NK-92 (cell line): ENCODE data around the gene MTPN.
A peak's percentile ranks its signal among the peaks of the same experiment; 100 is the strongest.

Source experiments
- DNase-seq: peaks from one replicate; lab custom pipeline; 2025; ENCODE audit not compliant: unreplicated experiment; lab: John Stamatoyannopoulos, UW

MTPN gene, protein sequence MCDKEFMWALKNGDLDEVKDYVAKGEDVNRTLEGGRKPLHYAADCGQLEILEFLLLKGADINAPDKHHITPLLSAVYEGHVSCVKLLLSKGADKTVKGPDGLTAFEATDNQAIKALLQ

DNA sequence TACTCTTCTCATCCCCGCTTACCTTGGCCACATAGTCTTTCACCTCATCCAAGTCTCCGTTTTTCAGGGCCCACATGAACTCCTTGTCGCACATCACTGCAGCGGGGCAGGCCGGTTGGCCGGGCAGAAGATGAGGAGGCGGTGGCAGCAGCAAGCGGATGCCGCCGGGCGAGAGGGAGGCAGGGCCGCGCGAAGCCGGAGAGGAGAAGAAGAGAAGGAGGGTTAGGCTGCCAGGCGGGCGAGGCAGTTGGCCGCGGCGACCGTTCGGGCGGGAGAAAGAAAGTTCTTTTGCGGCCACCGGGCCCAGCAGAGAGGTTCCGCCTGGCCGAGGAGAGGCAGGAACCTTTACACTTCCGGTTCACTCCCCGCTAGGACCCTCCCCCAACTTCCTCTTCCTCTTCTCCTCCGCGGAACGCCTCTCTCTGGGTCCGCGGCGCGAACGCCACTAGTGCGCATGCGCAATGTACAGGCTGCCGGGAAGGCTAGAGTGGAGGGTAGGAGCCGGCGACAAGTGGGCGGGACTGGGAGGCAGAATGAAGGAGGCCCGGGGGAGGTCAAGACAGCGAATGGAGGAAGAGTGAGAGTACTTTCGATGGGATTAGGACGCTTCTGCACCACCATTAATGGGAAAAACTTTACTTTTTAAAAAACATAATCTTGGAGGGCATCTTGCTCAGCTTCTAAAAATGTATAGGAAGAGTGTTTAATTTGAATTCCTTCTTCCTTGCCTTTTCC, at the start of gene MTPN:
Gene MTPN, minus strand, starts transcription at position 353 of the 735 bp plus-strand sequence. Its CDS starts 259 bp downstream, at position 94.
- DNase-seq: peak; percentile 96

DNA sequence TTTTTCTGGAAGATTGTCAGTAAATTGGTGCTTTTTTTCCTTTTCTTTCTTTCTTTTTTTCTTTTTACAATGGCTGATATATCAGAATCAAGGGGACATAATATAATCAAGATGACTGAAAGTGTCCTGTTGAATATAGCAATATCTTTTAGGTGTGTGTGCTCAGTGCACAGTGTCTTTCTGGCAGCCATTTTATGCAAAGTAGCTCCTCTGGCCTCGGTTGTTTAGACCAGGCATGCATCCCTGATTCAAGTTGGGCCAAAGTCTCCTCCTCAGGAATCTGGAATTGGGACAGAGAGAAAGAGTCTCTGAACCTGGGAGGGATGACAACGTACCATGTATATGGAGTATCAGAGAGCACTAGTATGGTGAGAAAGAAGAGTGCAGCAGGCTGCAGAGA, 49.0 kb upstream of the MTPN start:
- DNase-seq: no peak

DNA sequence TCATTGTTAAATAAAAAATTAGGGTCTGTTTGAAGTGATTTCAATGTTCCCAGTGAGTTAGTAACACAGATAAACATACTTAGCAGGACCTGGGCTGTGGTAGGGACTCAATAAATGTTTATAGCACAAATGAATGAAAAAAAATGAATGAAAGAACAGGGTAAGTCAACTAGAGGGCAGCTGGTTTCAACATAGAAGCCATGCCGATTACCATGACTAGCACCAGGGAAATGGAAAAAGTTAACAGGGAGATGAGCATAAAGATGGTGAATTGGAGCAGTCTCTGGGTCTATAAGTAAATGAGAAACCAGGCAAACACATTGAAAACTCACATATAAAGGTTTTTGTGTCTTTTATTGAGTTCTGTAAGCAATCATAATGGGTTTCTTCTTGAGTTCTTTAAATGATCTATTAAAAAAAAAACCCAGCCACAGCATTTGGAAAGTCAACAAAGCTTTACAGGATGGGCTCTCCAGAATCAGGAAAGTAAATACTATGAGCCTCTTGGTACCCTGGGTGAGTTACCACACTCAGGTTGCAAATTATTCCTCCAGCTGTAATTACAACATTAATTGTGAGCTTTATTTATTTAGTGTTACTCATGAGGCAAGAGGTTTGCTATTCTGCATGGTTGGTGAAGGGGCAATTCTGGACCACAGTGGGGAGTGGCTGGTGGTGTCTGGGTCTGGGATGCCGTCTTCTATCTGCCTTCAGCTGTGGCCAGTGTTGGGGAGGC, 46.1 kb upstream of the MTPN start:
- no peak for DNase-seq

DNA sequence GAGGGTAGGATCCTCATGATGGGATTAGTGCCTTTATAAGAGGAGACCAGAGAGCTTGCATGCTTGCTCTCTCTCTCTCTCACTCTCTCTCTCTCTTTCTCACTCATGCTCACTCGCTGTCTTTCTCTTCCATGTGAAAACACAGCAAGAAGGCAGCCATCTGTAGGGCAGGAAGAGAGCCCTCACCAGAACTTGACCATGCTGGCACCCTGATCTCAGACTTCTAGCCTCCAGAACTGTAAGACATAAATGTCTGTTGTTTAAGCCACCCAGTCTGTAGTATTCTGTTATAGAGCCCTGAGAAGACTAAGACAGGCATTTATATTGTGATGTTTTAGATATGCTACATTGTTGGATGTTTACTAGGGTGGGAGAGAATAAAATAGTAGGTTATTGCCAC, 43.4 kb upstream of the MTPN start:
- DNase-seq: no peak

DNA sequence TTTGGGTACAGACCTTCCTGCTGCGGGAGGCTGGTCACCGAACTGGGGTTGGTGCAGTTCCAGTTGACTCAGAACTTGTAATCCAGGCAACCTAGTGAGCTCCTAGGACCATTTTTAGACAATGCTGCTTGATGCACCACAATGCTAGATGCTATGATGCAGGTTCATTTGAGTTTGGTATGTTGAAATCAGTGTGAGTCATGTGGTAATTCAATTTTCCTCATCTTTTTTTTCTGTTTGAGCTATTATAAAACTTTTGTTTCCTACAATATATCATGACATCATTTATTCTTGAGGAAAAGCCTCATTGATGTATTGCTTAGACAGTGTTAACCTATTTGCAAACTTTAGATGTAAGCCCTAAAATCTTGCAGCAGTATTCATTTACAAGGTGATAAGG, 40.9 kb upstream of the MTPN start:
- no peak for DNase-seq

DNA sequence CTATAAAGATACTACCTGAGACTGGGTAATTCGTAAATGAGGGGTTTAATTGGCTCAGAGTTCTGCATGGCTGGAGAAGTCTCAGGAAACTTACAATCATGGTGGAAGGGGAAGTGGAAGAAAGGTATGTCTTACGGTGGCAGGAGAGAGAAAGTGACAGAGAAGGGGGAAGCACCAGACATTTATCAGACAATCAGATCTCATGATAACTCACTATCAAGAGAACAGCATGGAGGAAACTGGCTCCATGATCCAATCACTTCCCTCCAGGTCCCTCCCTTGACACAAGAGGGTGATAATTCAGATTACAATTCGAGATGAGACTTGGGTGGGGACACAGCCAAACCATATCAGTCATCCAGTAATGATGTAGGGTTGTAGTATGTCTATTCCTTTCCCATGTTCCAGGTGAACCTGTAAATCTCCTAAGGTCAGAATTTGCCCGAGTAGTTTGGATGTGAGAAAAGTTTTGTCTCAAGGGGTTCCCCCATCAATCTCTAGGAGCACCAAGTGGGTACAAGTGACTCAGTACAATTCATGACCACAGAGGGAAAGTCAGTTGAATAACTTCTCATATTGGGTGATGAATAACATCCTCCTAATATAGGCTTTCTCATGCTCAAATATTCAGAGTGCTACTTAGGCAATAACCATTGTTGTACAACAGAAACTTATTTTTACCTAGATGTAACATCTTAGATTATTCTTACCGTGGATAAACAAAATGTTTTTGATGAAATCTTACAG, 39.7 kb upstream of the MTPN start:
- DNase-seq: no peak

DNA sequence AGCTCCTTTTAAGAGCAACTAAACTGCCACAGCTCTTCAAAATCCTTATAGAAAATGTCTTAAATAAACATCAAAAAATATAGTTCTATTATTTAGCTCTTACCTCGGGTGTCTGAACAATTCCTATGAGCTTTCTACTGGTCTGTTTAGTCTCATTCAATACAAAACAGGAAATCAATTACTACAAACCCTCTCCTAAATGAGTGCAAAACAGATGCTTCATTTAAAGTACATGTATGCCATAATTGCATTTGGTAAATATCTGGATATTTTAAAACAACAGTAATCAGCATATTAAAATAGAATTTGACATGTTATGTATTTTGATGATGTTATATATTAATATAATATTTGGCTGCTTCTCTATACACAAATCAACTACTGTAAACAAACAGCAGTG, 38.5 kb upstream of the MTPN start:
- no peak for DNase-seq

DNA sequence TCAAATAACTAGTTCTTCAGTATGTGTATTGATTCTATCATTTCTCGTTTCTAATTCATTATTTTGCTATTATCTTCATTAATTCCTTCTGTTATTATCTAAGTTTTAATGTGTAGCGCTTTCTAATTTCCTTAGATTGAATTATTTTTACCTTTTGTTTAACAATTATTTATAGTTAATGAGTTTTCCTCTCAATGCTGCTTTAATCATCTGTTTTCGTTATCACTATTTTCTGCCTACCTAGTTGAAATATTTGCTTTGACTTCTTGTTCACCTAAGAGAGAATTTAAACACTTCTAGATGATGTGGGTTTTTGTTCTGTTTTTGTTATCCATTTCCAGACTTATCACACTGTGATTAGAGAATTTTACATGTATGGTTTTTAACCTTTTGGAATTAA, 37.5 kb upstream of the MTPN start:
- no peak for DNase-seq

DNA sequence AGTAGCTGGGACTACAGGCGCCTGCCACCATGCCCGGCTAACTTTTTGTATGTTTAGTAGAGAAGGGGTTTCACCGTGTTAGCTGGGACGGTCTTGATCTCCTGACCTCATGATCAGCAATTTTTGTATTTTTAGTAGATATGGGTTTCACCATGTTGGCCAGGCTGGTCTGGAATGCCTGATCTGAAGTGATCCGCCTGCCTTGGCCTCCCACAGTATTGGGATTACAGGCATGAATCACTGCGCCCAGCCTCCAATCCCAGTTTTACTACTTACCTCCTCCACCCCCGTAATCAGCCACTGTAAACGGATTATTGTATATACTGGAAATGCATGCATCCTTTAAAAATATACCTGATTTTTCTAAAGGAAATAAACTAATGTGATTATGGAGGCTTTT, 35.1 kb upstream of the MTPN start:
- no peak for DNase-seq

DNA sequence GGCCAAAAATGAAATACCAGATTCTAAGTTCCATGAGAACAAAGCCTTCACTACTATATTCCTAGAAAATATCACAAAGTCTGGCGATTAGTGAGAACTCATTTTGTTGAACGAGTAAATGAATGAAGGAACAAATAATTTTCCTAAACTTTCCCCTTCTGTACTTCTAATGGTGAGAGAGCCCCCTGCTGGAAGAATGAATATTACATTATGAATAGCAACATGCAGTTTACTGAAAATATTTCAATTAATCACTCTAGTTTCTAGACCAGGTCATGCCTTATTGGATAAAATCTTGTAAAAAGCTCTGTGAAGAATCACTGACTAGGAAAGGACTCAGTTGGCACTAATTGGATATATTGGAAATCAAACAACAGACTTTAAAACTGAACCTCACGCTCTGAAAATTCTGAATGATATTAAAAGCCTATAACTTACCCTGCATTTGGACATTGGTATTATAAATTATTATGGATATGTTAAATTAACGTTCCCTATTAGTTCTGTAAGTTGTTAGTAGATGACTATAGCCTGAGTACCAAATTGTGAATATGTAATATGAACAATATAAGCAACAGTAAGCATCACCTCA, 32.4 kb upstream of the MTPN start:
- DNase-seq: no peak

DNA sequence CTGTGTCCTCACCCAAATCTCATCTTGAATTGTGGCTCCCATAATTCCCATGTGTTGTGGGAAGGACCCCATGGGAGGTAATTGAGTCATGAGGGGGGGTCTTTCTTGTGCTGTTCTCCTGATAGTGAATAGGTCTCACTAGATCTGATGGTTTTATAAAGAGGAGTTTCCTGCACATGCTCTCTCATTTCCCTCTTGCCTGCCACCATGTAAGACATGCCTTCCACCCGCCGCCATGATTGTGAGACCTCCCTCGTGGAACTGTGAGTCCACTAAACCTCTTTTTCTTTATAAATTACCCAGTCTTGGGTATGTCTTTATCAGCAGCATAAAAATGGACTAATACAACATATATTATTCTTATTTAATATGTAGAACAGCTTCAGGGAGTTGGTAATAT, 29.0 kb upstream of the MTPN start:
- DNase-seq: no peak

DNA sequence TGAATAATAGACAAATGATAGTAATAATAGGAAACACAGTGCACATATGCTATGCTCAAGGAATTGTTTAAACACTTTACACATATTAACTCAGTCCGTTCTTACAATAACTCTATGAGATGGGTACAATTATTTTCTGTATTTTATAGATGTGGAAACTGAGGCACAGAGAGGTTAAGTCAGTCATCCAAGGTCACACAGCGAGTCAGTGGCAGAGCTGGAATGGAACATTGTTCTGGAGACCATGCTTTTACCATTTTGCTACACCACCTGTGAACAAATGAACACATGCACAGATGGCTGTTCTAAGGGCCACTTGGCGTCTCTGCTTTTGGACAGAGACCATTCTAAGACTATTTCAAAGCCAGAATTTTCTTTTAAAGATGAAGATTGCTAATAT, 26.9 kb upstream of the MTPN start:
- DNase-seq: no peak

DNA sequence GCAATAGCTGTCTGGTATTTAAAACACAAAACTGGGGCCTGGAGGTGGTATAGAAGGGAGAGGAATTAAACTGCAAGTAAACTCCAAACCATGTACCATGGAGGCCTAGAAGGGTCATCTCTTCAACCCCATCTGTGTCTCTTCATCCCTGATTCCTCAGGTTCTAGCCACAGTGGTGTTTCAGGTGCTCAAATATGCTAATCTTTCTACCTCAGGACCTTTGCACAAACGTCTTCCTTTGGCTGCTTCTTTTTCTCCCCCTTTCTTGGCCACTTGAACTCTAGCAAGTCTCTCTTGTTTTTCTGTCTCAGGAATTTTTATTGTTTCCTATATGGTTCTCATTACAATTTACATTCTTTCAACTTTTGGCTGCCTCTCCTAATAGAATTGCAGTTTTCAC, 25.6 kb upstream of the MTPN start:
- no peak for DNase-seq

DNA sequence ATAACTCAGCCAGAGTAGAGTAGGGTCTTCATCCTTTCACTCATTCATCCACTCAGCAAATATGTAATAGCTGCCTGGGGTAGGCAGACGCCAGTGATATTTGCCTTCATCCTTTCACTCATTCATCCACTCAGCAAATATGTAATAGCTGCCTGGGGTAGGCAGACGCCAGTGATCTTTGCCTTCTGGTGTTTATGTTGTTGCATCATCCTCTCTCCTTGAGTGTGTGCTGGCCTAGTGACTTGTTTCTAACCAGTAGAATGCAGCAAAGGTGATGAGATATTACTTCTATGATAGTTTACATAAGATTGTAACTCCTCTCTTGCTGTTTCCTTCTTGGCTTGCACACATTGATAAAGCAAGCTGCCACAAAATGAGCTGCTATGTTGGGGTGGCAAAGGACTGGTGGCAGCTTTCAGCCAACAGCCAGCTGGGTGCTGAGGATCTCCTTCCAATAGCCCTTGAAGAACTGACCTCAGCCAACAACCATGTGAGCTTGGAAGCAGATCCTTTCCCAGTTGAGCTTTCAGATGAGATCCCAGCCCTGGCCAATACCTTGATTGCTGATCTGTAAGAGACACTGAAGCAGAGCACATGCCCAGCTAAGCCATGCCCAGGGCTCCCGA, 23.2 kb upstream of the MTPN start:
- DNase-seq: no peak

DNA sequence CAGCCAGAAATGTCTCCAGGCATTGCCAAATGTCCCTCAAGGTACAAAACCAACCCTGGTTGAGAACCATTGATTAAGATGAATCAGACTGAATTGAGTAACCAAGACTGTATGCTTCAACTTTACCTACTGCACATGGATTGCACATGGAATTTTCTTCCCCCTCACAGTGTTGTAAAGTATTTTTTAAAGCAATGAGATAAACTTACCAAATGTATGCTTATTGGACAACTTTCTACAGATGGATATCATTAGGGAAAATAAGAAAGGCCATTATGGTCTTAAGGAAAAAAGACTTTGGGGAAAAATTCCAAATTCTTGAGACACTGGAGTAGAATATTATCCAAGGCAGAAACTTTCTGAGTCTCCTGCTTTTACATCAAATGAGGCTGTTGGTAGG, 20.9 kb upstream of the MTPN start:
- DNase-seq: no peak

DNA sequence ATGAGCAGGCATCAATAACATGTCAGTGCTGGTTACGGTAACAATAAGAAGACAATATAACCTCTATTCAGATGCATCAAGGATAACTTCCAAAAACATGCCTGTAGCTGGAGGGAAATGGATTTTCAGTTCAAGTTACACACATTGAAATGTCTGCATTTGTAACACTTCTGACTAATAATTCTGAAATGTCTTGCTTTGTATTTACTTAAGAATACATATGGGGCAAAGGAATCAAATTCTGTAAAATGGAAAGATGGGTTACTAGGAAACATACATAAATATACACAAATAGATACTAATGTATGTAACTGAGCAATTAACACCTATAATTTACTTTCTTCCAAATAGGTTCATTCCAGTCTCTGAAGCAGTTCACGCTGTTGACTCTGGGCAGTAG, 18.6 kb upstream of the MTPN start:
- DNase-seq: no peak

DNA sequence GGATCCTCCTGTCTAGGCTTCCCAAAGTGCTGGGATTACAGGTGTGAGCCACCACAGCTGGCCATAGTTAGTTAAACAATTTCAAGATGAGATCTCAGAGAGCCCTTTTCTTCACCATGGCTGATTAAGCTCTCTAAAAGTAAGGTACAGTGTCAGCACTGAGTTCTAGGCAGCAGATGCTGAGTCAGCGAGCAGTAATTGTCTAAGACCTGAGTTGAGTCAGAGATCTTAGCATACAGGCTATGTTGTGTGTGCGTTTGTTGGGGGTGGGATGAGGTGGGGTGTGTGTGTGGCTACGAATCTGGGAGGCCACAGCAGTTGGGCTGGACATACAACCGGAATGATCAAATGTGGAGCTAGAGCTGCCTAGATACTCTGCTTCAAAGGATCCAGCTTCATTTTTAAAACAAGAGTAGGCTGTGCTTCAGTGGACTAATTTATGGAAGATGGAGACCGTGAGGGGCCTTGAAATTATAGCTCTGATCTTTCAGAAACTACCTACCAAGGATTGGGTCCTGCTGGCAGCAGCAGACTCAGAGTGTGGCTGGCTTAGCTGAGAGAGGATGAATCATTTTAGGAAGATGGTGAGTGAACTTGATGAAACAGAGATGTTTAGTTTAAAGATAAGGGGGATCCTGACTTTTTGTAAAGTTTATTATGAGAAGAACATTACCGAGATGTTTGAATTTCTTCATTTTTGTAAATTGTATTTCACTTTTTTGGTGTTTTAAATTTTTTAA, 17.5 kb upstream of the MTPN start:
- no peak for DNase-seq

DNA sequence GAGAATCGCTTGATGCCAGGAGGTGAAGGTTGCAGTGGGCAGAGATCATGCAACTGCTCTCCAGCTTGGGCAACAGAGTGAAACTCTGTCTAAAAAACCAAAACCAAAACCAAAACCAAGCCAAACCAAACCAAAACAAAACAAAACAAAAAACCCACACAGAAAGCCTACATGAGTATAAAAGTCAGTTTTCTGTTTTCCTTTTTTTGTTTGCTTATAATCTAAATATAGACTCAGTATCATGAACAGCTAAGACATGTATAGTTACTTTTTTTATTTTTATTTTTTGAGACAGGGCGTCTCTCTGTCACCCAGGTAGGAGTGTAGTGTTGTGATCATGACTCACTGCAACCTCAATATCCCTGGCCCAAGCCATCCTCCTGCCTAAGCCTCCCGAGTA, 16.8 kb upstream of the MTPN start:
- no peak for DNase-seq

DNA sequence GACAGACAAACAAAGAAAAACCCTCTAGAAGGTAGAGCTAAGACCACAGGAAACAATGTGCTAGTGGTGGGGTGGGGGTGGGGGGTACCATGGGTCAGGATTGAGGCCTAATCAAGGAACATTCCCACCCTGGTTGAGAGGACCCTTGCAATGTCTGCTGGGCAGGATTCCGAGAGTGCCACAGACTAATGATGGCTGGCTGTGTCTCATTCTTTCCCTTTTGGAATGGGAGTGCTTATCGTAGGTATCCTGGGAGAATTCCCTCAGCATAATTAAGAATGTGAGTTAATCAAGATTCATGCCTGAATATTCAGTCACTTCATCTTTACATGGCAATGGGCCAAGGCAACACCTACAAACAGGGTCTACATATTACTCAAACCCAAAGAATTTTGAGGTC, 14.7 kb upstream of the MTPN start:
- no peak for DNase-seq

DNA sequence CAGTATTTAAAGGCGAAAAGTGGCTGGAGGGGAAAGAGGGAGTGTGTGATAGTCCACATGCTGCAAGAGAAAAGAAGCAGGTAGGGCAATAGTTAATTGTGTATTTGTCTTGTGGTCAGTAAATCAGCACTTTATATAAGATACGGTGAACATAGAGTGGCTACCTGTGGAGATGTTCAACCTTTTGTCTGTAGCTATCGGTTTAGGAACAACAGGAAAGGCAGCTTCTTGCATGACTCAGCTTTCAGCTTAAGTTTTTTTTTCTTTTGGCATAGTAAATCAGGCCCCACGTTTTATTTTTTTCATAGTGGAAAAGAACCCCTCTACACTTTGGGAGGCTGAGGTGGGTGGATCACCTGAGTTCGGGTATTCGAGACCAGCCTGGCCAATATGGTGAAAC, 14.2 kb upstream of the MTPN start:
- no peak for DNase-seq
